Renal cortex interstitium (tissue), 11 donors: ENCODE data around the gene TGM1. TPM values are rescaled to one million over a fixed set of nuclear protein-coding genes. Genes with fewer than 3 reads are reported as not detected.
"Not testable (repeated sequence)": the region's sequence is repeated elsewhere in the genome, so short reads cannot be mapped to it uniquely, and the experiment has no call there.

Experiments used
- DNase-seq, 11 donors: peaks; one replicate each; pipeline ENCODE4 v3.0.0-alpha.2; 2013; ENCODE audit warnings: low read depth in 9 of 11, low spot score in 4 of 11; ENCODE audit errors: extremely low read depth in 1 of 11
- polyA plus RNA-seq, 3 donors: library from polyadenylated mRNA; unstranded; fragments of 120-200 nt; gene quantifications; one replicate each; pipeline ENCODE4 v1.2.1, GENCODE V29; 2013; ENCODE audit not compliant: insufficient read length in 3 of 3

Gene TGM1
- polyA plus RNA-seq, 3 donors: 1.6 to 2.1 (median 2.0) TPM

GRCh38 chr14:24259282-24260025 lies 3.5 kb downstream of the TGM1 start:
- DNase-seq: peak in 1 of 11 donors; percentile 5

- no peak for DNase-seq
These were observed 4.3 kb downstream of the TGM1 start for GRCh38 chr14:24258548-24259265.

GRCh38 chr14:24258119-24258518 lies 4.9 kb downstream of the TGM1 start:
- DNase-seq: no peak

DNA sequence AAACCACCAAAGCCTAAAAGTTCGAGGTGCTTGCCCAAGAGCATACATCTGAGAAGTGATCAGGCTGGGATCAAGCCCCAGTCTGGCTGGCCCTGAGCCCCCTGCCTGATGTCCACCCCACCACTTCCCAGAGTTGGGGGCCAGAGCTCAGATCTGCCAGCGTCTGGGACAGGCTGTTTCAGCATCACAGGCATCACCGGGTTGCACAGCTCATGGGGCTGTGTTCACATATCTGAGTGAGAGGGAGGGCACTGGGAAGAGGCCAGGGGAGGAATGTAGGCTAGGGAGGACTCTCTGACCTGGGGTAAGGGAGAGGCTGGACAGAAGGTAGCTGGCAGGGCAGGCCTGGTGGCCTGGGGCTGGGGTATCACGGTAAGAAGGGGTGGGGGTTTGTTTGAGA lies 6.0 kb downstream of the TGM1 start:
- no peak for DNase-seq

- no peak for DNase-seq
These were observed 6.9 kb downstream of the TGM1 start for GRCh38 chr14:24255931-24256711.

DNA sequence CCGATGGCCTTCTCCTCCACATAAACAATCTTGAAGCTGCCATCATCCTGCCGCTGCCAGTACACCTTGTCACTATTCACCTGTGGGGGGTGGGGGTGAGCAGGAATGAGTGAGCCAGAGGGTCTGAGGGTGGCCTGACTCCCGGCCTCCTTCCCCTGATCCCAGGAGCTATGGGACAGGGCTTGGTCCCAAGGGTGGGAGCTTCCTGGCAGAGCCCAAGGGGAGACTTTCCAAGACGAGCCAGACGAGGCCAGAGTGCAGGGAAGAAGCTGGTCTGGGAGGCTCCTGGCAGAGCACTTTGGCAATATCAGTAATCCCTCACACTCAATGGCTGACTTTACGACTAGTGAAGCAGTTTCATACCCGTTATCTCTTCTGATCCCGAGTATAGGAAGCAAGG lies 7.5 kb downstream of the TGM1 start:
- DNase-seq: no peak

DNA sequence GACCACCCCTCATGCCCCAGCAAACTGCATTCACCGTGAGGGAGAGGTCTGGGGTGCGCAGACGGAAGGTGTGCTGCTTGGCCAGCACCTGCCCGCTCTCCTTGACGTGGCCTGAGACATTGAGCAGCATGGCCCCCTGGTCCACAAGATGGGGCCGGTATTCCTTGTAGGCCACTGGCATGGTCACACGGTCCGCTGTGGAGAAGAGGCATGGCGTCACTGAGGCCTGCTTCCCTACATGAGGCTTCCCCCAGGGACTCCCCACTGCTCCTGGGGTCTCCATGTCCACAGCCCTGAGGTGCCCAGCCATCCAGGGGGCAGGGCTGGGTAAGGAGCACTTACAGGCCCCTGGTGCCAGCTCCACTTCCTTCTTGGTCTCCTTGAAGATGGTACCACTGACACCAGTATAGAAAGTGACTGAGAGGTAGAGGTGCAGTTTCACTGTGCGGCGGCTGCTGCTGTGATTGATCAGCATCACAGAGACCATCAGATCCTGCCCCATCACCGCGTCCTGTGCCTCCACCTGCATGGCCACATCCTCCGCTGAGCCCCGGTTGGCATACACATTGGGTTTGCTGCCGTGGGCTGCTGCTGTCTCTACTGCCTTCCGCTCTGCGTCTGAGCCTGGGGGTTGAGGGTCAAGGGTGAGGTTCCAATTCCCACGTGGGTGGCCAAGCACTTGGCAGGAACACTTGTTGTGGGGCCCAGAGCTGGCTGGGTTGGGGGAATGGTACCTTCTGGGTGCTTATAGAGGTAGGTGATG lies 8.2 kb downstream of the TGM1 start:
- DNase-seq: no peak

DNA sequence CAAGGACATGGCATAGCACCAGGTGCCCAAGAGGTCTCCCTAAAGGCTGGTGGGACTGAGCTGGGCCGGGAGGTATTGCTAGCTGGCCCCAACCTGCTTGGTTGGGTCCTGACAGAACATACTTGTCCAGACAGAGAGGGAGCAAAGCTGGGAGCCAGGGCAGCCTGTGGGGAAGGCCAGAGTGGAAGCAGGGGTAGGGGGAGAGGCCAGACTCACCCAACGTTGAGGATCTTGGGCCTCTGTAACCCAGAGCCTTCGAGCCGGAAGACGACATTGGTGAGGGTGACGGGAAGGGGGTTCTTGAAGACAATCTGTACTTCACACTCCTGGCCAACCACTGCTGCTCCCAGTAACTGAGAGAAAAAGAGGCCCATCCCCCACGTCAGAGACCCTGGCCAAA lies 9.0 kb downstream of the TGM1 start:
- DNase-seq: no peak

GRCh38 chr14:24252289-24253124 lies 10.5 kb downstream of the TGM1 start:
- DNase-seq: no peak

DNA sequence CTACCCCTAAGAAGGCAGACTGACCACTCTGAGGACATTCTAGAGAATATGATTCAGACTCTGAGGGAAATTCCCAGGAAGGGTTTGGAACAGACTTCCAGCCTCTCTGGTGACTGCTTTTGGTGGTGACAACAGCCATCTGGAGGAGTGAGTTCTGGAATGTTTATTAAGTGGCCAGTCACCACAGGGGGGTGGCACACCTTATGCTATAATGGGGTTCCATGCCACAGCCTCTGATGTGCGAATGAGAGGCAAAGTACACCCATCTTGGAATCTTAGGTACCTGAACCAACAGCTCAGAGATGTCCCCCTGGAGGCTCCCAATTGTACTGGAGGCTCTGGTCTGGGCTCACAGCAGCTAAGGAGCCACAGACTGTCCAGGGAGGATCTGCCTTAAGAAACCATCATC lies 11.1 kb downstream of the TGM1 start:
- no peak for DNase-seq

DNA sequence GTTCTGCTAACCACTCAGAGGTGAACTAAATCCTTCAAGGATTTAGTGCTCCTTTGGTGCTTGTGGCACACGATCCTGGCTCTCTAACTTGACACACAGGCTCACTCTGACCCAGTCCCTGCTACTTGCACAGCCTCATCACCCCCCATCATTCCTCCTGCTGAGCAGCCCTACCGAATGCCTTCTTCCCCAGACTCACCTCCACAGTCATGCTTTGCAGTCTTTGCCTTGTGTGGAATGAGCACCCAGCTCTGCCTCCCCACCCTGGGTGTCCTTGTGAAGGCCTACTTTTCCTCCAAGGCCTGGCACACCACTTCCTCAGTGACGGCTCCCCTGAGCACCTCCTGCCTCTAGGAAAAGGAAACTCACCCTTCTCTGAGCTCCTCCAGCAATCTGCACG lies 12.6 kb downstream of the TGM1 start:
- no peak for DNase-seq

- no peak for DNase-seq
These were observed 13.6 kb downstream of the TGM1 start for GRCh38 chr14:24249230-24250021.

GRCh38 chr14:24247422-24247821 lies 15.6 kb downstream of the TGM1 start:
- no peak for DNase-seq

DNA sequence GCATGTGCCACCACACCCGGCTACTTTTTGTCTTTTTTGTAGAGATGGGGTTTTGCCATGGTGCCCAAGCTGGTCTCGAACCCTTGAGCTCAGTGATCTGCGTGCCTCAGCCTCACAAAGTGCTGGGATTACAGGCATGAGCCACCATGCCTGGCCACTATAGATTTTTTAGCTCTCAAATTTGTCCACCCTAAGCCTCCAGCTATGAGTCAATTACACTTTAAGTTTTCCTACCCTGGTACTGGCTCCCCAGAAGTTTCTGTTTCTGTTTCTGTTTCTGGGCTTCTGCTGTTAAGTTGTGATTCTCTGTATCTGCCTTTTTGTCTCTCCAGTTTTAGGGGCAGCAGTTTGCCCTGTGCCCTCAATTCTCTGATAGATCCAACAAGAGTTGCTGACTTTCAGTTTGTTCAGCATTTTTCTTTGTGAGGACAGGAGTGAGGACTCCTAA lies 16.2 kb downstream of the TGM1 start:
- DNase-seq: no peak

DNA sequence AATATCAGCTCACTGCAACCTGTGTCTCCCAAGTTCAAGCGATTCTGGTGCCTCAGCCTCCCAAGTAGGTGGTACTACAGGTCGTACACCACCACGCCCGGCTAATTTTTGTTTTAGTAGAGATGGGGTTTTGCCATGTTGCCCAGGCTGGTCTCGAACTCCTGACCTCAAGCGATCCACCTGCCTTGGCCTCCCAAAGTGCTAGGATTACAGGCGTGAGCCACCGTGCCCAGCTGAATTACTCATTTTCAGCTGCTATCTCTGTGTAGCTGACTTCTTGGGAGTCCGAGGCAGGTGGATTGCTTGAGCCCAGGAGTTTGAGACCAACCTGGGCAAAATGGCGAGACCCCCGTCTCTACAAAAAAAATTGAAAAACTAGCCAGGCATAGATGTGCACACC lies 17.6 kb downstream of the TGM1 start:
- not testable (repeated sequence) for DNase-seq

DNA sequence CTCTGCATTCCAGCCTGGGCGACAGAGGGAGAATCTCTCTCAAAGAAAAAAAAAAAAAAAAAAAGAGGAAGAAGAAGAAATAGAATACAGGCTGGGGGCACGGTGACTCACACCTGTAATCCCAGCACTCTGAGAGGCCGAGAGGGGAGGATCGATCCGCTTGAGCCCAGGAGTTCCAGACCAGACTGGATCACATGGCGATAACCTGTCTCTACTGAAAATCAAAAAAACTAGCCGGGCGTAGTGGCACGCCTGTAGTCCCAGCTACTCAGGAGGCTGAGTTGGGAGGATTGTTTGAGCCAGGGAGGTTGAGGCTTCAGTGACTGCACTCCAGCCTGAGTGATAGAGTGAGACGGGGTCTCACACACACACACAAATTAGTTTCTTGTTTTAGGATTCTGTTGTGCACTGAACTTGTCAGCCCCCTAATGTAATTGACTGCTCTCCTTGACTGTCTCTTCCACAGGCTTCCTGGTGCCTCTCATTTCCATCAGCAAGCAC lies 19.6 kb downstream of the TGM1 start:
- no peak for DNase-seq

DNA sequence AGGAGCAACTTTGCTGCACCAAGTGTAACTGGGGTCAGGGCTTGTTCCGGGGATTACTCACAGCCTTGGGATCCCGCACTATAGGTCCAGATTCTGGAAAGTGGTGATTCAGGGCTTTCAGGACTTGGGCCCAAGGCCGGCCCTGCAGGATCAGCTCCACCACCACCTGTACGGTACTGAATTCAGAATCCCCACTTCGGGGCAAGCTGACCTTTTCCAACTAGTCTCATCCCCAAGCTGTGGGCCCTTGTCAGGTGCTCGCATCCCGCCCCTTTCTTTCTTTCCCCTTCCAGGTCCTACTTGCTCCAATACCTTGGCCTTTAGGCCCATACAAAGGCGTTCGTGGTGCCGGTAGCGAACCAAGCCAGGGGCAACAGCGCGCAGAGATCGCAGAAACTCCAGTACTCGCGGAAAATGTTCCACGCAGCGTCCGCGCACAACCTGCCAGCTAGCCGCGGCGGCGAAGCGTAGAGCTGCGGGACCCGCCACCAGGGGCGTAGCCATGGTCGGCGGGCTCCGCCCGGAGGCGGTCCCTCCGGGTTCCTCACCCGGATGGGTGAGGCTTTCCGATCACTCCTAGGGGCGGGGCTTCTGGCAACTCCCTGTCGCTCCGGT lies 21.0 kb downstream of the TGM1 start:
- DNase-seq: peak in 10 of 11 donors; percentile 82 to 92 (median 86)
